ENCODE data around the gene SEPTIN3. TPM values are rescaled to one million over a fixed set of nuclear protein-coding genes. Genes with fewer than 3 reads are reported as not detected.

The SEPTIN3 gene
- total RNA-seq, 1 donor from 2014 or later: 12.8 TPM

- no peaks in the 10 kb centered on the region for H3K9me3 ChIP-seq (ENCODE audit: low read depth)
- no peak overlapping the region for H3K9ac ChIP-seq
- no peak overlapping the region for H3K4me2 ChIP-seq
- peaks cover 2% of the 10 kb centered on the region for H3K27me3 Mint-ChIP-seq (ENCODE audit: insufficient read depth, low read depth)
- no peak overlapping the region for H2AFZ ChIP-seq (replicated peaks)
- H4K20me1 ChIP-seq (ENCODE audit: low read depth): no peaks in the 10 kb centered on the region
- H3K36me3 ChIP-seq: no peaks in the 10 kb centered on the region
- H3F3A ChIP-seq (ENCODE audit: low read depth): peaks cover 15% of the 10 kb centered on the region
- peaks cover under 1% of the 10 kb centered on the region for H3K27me3 ChIP-seq
- TF ChIP-seq EZH2 (IDR thresholded peaks at IDR 0.05) (no peak), EZH2phosphoT487 (IDR thresholded peaks at IDR 0.05) (no peak), CTCF (IDR thresholded peaks at IDR 0.05) (no peak)
- H3K4me3 Mint-ChIP-seq: peak overlapping the region; percentile 41
- H3K36me3 Mint-ChIP-seq: peaks cover 2% of the 10 kb centered on the region
- DNase-seq (ENCODE audit: low spot score): no peak
- H3K4me1 Mint-ChIP-seq: peaks cover 47% of the 10 kb centered on the region
- H3K4me3 ChIP-seq: no peak overlapping the region
- H3K27ac Mint-ChIP-seq: no peak overlapping the region
- H3K9me3 Mint-ChIP-seq: no peaks in the 10 kb centered on the region
- peaks cover 12% of the 10 kb centered on the region for H3K4me1 ChIP-seq
- no peak overlapping the region for H3K27ac ChIP-seq
- H3K79me2 ChIP-seq (ENCODE audit: low read depth): no peaks in the 10 kb centered on the region
Observed at GRCh38 chr22:41952713-41953112, 16.5 kb upstream of the SEPTIN3 start.

- Histone ChIP-seq H3K4me3 (peak overlapping the region; percentile 37), H4K20me1 (ENCODE audit: low read depth) (no peaks in the 10 kb centered on the region), H3K9ac (no peak overlapping the region), H2AFZ (replicated peaks) (peak overlapping the region; percentile 90), H3K27me3 (peaks cover 10% of the 10 kb centered on the region), H3K4me2 (peak overlapping the region; percentile 75), H3K36me3 (no peaks in the 10 kb centered on the region), H3F3A (ENCODE audit: low read depth) (peaks cover 7% of the 10 kb centered on the region), H3K27ac (no peak overlapping the region), H3K79me2 (ENCODE audit: low read depth) (no peaks in the 10 kb centered on the region), H3K4me1 (peaks cover 6% of the 10 kb centered on the region), H3K9me3 (ENCODE audit: low read depth) (no peaks in the 10 kb centered on the region)
- Mint-ChIP-seq H3K36me3 (peaks cover 4% of the 10 kb centered on the region), H3K4me1 (peaks cover 29% of the 10 kb centered on the region), H3K9me3 (no peaks in the 10 kb centered on the region), H3K27ac (no peak overlapping the region), H3K4me3 (no peak overlapping the region), H3K27me3 (ENCODE audit: insufficient read depth, low read depth) (peaks cover 8% of the 10 kb centered on the region)
- TF ChIP-seq CTCF (IDR thresholded peaks at IDR 0.05) (no peak), EZH2 (IDR thresholded peaks at IDR 0.05) (no peak), EZH2phosphoT487 (IDR thresholded peaks at IDR 0.05) (no peak)
- no peak for DNase-seq (ENCODE audit: low spot score)
Observed at GRCh38 chr22:41957941-41958556, 11.2 kb upstream of the SEPTIN3 start.

- H3K36me3 ChIP-seq: no peaks in the 10 kb centered on the region
- TF ChIP-seq EZH2 (IDR thresholded peaks at IDR 0.05) (no peak), EZH2phosphoT487 (IDR thresholded peaks at IDR 0.05) (no peak), CTCF (IDR thresholded peaks at IDR 0.05) (no peak)
- no peaks in the 10 kb centered on the region for H3K9me3 ChIP-seq (ENCODE audit: low read depth)
- peak; percentile 65 for DNase-seq (ENCODE audit: low spot score)
- H3K4me2 ChIP-seq: peak overlapping the region; percentile 61
- H3F3A ChIP-seq (ENCODE audit: low read depth): peaks cover 38% of the 10 kb centered on the region
- no peak overlapping the region for H3K4me3 ChIP-seq
- H3K27ac ChIP-seq: no peak overlapping the region
- Mint-ChIP-seq H3K36me3 (peaks cover 2% of the 10 kb centered on the region), H3K27ac (peak overlapping the region; percentile 90), H3K9me3 (peaks cover 9% of the 10 kb centered on the region), H3K4me3 (peak overlapping the region; percentile 38), H3K27me3 (ENCODE audit: insufficient read depth, low read depth) (peaks cover 10% of the 10 kb centered on the region), H3K4me1 (peaks cover 54% of the 10 kb centered on the region)
- H3K79me2 ChIP-seq (ENCODE audit: low read depth): no peaks in the 10 kb centered on the region
- H3K9ac ChIP-seq: no peak overlapping the region
- H2AFZ ChIP-seq (replicated peaks): no peak overlapping the region
- no peaks in the 10 kb centered on the region for H4K20me1 ChIP-seq (ENCODE audit: low read depth)
- peaks cover 15% of the 10 kb centered on the region for H3K4me1 ChIP-seq
- peaks cover under 1% of the 10 kb centered on the region for H3K27me3 ChIP-seq
Observed at GRCh38 chr22:41963453-41964111, 5.7 kb upstream of the SEPTIN3 start.

Measured in neural progenitor cell (in vitro differentiated cells).